Hypothalamus (tissue), 51 donors: ENCODE results near the gene EIF2B2.
A peak's percentile ranks its signal among the peaks of the same experiment; 100 is the strongest.

Experiments
- DNase-seq, 51 donors: peaks; one replicate each; lab custom pipeline; 2025; lab: John Stamatoyannopoulos, UW

EIF2B2 gene

GRCh38 chr14:75040507-75040906 lies 37.8 kb downstream of the EIF2B2 start:
- DNase-seq, result no peak

- no peak for DNase-seq
Measured at GRCh38 chr14:75040959-75041358, 38.2 kb downstream of the EIF2B2 start.

GRCh38 chr14:75041613-75042012 lies 38.9 kb downstream of the EIF2B2 start:
- no peak for DNase-seq

GRCh38 chr14:75042035-75042434 lies 39.3 kb downstream of the EIF2B2 start:
- DNase-seq, result no peak

- DNase-seq, result no peak
Measured at GRCh38 chr14:75044322-75044721, 41.6 kb downstream of the EIF2B2 start.

- DNase-seq, result no peak
Measured at GRCh38 chr14:75044752-75045151, 42.0 kb downstream of the EIF2B2 start.

- DNase-seq, result no peak
Measured at GRCh38 chr14:75046275-75046674, 43.6 kb downstream of the EIF2B2 start.

- no peak for DNase-seq
Measured at GRCh38 chr14:75046899-75047298, 44.2 kb downstream of the EIF2B2 start.

- no peak for DNase-seq
Measured at GRCh38 chr14:75047506-75047905, 44.8 kb downstream of the EIF2B2 start.

GRCh38 chr14:75048101-75048500 lies 45.4 kb downstream of the EIF2B2 start:
- peak in 1 of 51 donors; percentile 48 for DNase-seq

GRCh38 chr14:75049136-75049535 lies 46.4 kb downstream of the EIF2B2 start:
- peak in 7 of 51 donors; percentile 4 to 49 (median 12) for DNase-seq

- DNase-seq, result no peak
Measured at GRCh38 chr14:75049731-75050201, 47.0 kb downstream of the EIF2B2 start.

- DNase-seq, result peak in 49 of 51 donors; percentile 18 to 89 (median 65)
Measured at GRCh38 chr14:75050852-75051555, 48.3 kb downstream of the EIF2B2 start, which contains the start of gene MLH3. MLH3 (minus strand) TSS chr14:75051467; CDS start chr14:75049655, 1,812 bp downstream.

GRCh38 chr14:75051556-75051899 lies 48.8 kb downstream of the EIF2B2 start:
- DNase-seq, result no peak

GRCh38 chr14:75053396-75054291 lies 50.9 kb downstream of the EIF2B2 start:
- no peak for DNase-seq

GRCh38 chr14:75054421-75054820 lies 51.7 kb downstream of the EIF2B2 start:
- DNase-seq, result no peak

GRCh38 chr14:75059642-75060041 lies 56.9 kb downstream of the EIF2B2 start:
- no peak for DNase-seq

- DNase-seq, result no peak
Measured at GRCh38 chr14:75060420-75060819, 57.7 kb downstream of the EIF2B2 start.
